Ecto neural progenitor cell (in vitro differentiated cells): ENCODE results near the gene CACNA1B.

Source experiments
- DNase-seq: peaks from one replicate; pipeline ENCODE4 v3.0.0-alpha.2; 2018; ENCODE audit warnings: low spot score

The CACNA1B gene

GRCh38 chr9:137967280-137967953, 89.8 kb downstream of the CACNA1B start:
- DNase-seq, result peak; percentile 34

GRCh38 chr9:137968235-137968634, 90.7 kb downstream of the CACNA1B start:
- peak; percentile 47 for DNase-seq

GRCh38 chr9:137969008-137969407, 91.4 kb downstream of the CACNA1B start:
- DNase-seq, result no peak

GRCh38 chr9:137969685-137970084, 92.1 kb downstream of the CACNA1B start:
- no peak for DNase-seq

- DNase-seq, result no peak
These were observed 92.5 kb downstream of the CACNA1B start for GRCh38 chr9:137970098-137970497.

GRCh38 chr9:137970686-137971476, 93.3 kb downstream of the CACNA1B start:
- peak; percentile 42 for DNase-seq

GRCh38 chr9:137971477-137972138, 94.0 kb downstream of the CACNA1B start:
- DNase-seq, result peak; percentile 42

GRCh38 chr9:137972355-137972987, 94.9 kb downstream of the CACNA1B start:
- DNase-seq, result peak; percentile 35

GRCh38 chr9:137972988-137973470, 95.4 kb downstream of the CACNA1B start:
- DNase-seq, result peak; percentile 41

- DNase-seq, result peak; percentile 36
These were observed 96.3 kb downstream of the CACNA1B start for GRCh38 chr9:137973829-137974416.

GRCh38 chr9:137974746-137975526, 97.4 kb downstream of the CACNA1B start:
- peak; percentile 37 for DNase-seq

- no peak for DNase-seq
These were observed 97.9 kb downstream of the CACNA1B start for GRCh38 chr9:137975527-137975913.

GRCh38 chr9:137975936-137976565, 98.5 kb downstream of the CACNA1B start:
- DNase-seq, result peak; percentile 43

- DNase-seq, result no peak
These were observed 100.1 kb downstream of the CACNA1B start for GRCh38 chr9:137977571-137978261.

- DNase-seq, result no peak
These were observed 100.7 kb downstream of the CACNA1B start for GRCh38 chr9:137978262-137978714.

GRCh38 chr9:137982200-137982599, 104.6 kb downstream of the CACNA1B start:
- peak; percentile 21 for DNase-seq

GRCh38 chr9:137984005-137984404, 106.4 kb downstream of the CACNA1B start:
- peak; percentile 13 for DNase-seq

- peak; percentile 29 for DNase-seq
These were observed 107.1 kb downstream of the CACNA1B start for GRCh38 chr9:137984520-137985257.

- DNase-seq, result peak; percentile 20
These were observed 108.1 kb downstream of the CACNA1B start for GRCh38 chr9:137985637-137986071.
